Activated effector memory CD4-positive, alpha-beta T cell treated with anti-CD3 and anti-CD28 coated beads, Interleukin-2, amount 50 U/mL, for 16 hours (primary cell): ENCODE data around the gene CEP43.
A peak's percentile ranks its signal among the peaks of the same experiment; 100 is the strongest.

Source experiments
- DNase-seq: peaks from one replicate; pipeline ENCODE4 v3.0.0-alpha.2; 2020

CEP43 gene

DNA sequence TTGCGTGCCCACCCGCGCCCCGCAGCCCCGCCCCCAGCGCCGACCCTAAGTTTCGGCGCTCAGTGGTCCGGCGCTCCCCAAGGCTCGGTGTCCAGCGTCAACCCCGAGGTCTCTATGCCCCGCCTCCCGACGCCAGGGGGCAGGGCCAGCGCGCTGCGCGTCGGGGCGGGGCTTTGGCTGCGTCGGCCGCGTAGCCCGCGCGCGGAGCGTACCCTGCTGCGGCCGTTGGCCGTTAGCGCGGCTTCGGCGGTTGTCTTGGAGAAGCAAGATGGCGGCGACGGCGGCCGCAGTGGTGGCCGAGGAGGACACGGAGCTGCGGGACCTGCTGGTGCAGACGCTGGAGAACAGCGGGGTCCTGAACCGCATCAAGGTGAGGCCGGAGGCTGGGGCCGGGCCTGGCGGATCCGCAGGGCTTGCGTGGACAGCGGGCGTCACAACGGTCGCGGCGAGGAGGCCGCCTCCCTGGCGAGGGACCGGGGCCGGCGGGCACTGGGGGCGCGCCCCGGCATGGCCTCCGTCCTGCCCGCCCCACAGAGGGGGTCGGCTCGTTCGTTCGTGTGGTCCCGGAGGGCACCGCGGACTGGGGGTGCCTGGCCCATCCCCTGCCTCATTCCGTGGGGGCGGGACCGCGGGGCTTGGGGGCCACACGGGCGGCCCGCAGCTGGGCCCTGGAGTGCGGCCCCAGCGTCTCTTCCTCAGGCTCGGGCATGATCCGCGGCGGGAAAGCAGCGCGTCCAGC, at the start of gene CEP43:
CEP43 (plus strand) TSS at position 253 of the 739 bp plus-strand sequence; CDS start at position 269, 16 bp downstream.
- DNase-seq = peak; percentile 95

DNA sequence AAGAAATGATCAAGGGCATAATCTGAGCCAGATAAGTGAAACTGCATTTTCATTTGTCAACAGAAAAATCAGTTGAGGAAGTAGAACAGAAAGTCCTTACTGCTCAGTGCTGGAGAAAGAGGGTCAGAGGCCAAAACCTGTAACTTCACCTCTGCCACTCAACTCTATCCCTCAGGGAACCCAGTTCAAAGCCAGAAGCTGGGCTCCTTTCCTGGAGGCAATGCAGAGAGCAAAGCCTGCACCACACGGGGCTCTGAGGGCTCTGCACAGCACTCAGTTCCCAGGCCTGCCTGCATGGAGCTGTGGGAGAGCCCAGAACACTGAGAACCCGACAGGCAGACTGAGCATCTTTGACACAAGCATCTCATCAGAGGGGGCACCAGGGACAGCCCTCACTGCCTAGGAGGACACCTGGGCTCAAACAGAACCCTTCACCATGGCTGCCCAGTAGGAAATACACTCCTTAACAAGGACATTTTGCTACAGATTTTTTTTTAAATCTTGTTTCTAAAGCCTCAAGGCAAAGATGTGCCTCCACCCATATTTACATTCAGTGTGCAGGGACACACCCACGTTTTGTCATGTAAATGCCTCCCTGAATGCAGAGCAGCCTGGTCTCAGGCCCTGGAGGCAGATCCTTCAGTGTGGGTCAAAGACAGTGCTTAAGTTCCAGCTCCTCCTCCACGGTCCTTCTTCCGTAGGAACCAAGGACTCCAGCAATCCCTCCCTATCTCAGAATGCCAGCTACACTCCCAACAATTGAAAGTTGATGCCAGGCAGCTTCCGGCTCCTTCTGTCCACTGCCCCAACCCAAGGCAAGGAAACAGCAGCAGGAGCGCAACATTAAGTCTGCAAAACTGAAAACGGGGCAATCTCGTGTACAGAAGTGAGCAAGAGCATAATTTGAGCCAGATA, 49.4 kb upstream of the CEP43 start:
- DNase-seq = peak; percentile 69

- DNase-seq = peak; percentile 75
Observed at GRCh38 chr6:166950443-166950821, 48.8 kb upstream of the CEP43 start.

GRCh38 chr6:166950892-166951669, 48.1 kb upstream of the CEP43 start:
- DNase-seq = peak; percentile 92

DNA sequence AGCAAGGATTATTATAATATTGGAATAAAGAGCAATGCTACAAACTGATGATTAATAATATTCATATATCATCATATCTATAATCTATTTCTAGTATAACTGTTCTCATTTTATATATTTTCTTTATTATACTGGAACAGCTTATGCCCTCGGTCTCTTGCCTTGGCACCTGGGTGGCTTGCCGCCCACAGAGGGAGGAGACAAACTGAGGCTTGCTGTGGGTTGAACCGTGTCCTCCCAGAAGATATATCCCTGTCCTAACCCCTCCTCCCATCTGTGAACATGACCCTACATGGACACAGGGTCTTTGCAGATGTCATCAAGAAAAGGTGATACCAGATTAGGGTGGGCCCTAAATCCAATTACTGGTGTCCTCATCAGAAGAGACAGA, 47.5 kb upstream of the CEP43 start:
- DNase-seq = peak; percentile 63

DNA sequence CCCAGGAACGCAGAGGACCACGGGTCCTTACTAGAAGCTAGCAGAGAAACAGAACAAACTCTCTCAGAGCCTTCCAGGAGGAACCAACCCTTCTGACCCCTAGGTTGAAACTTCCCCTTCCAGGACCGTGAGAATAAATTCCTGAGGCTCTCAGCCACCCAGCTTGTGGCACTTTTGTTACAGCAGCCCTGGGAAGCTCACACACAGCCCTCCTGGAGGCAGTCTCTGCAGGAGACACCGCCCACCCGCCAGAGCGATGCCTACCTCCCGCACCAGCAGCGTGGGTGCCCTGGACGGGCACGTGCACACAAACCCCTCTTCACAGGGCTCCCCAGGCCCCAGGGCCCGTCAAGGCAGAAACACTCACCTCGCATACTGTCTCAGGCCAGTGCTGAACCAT, 47.1 kb upstream of the CEP43 start:
- DNase-seq = peak; percentile 75

- peak; percentile 75 for DNase-seq
Observed at GRCh38 chr6:166952567-166953486, 46.4 kb upstream of the CEP43 start.

- DNase-seq = no peak
Observed at GRCh38 chr6:166954118-166954713, 45.0 kb upstream of the CEP43 start.

DNA sequence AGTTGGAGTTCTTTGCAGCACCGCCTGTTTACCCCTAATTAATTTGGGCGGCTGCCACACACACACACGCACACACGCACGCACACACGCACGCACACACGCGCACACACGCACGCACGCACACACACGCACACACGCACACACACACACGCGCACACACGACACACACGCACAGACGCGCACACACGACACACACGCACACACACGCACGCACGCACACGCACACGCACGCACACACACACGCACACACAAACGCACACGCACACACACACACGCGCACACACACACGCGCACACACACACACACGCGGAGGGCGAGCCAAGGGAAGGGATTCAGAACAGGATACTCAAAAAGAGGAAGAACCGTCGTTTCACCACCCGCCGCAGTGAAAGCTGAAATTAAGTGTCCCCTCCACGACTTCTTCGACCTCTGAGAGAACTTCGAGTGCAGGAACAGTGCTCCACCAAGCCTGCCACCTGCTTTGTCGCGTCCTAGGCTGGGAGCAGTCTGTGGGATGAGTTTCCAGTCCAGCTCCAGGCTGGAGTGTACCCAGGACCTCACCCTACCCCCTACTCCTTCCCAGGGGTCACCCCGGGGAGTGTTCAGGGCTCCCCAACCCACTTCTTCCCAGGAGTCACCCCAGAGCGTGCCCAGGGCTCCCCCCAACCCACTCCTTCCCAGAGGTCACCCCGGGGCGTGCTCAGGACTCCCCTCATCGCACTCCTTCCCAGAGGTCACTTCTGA, 43.9 kb upstream of the CEP43 start:
- DNase-seq = peak; percentile 76

DNA sequence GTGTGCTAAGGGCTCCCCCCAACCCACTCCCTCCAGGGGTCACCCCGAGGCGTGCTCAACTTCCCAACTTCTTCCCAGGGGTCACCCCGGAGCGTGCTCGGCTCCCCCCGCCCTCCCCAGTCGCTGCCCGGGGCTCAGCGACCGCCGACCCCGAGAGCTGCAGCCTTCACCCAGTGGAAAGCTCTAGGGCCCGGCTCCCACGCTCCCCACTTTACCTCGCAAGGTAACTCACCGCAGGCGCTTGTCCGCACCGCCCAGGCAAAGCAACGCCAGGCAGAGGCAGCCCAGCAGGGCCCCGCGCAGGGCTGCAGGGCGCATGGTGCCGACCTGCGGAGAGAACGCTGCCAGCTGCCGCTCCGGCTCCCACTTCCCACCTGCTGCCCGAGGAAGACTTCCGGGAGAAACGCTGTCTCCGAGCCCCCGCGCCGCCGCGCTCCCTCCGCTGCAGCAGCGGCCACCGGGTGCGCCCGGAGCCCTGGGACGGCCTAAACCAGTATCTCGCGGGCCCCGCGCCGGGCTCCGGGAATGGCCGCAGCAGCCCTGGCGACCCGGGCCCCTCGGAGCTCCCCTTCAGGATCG, 43.2 kb upstream of the CEP43 start:
- DNase-seq = no peak

DNA sequence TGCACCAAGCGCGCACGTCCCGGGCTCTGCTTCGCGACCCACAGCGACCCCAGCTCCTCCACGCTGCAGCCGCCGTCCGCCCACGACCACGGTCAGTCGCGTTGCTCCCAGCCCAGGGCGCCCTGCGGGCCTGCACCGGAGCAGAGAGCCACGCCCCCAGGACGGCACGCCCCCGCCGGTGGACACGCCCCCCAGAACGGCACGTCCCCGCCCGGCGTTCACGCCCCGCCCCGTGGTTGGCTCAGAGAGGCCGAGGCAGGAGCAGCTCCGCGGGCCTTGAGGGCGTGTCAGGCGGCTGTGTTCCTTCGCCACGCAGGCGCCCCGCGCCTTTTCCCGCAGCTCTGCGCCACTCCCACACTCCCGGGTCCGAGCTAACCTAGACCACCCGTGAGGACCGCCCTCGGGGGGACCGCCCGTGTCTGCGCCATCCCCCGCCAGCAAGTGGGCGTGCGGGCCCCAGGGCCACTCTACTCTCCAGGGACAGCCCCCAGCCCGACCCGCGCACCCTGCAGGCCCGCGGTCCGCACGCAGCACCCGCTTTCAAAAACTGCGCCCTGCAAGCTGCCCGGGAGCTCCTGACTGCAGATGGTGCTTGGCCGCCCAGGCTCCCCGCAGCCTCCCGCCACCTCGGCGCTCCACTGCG, 42.6 kb upstream of the CEP43 start, which contains the start of gene RNASET2:
RNASET2 (minus strand) TSS at position 107 of the 643 bp plus-strand sequence. CDS start 368 bp downstream, outside the sequence.
- peak; percentile 100 for DNase-seq

- DNase-seq = peak; percentile 82
Observed at GRCh38 chr6:166957087-166957804, 42.0 kb upstream of the CEP43 start.

GRCh38 chr6:166957805-166958076, 41.5 kb upstream of the CEP43 start:
- no peak for DNase-seq

- peak; percentile 81 for DNase-seq
Observed at GRCh38 chr6:166958926-166959861, 40.0 kb upstream of the CEP43 start.

DNA sequence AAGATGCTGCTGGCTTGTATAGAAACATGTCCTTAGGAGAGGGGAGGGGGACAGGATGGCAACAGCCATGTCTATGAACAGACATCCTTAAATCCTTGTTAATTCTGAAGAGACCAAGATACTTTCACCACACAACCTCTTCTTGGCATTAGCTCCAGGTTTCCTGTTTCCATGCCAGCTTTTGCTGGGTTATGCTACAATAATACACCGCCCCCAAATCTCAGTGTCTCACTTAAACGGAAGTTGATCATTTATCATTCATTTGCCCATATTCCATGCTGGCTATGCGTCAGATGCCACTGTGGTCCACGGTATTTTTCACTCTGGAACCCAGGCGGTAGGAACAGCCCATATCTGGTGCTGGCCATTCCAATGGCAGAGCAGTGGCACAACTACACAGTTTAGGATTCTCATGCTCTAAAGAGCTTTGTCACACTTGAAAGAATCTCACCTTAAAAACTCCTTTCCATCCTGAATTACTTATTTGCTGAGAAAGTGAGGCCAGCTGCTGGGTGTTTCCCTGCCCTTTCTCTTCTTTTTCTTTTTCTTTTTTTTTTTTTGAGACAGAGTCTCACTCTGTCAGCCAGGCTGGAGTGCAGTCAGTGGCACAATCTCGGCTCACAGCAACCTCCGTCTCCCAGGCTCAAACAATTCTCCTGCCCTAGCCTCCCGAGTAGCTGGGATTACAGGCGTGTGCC, 39.1 kb upstream of the CEP43 start:
- no peak for DNase-seq

DNA sequence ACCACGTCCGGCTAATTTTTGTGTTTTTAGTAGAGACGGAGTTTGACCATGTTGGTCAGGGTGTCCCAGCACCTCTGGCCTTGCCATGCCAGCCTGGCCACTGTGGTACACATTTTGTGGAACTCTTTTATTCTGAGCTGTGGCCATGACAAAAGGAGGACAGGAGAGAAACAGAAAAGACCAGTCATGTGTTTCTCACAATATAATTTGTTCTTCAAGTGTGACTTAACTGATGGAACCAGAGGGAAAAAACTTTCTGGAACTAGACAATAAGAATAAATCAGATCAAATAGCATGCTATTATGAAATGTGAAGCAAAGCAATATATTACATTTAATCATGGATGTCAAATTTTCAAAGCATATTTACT, 38.6 kb upstream of the CEP43 start:
- DNase-seq = no peak

GRCh38 chr6:166966268-166966667, 32.9 kb upstream of the CEP43 start:
- no peak for DNase-seq
